K562 (cell line): Measurements from ENCODE around the gene TRIP10. TPM values are rescaled to one million over a fixed set of nuclear protein-coding genes. Genes with fewer than 3 reads are reported as not detected.
A peak's percentile ranks its signal among the peaks of the same experiment; 100 is the strongest.

Experiments
- CEBPB ChIP-seq: fragments of 450-650 bp; IDR thresholded peaks from 2 replicates; pipeline ENCODE4 v1.6.1; 2016; ENCODE audit warnings: missing genetic modification characterization, missing compliant biosample characterization
- CREM ChIP-seq: IDR thresholded peaks from 2 replicates; pipeline ENCODE4 v1.6.1; 2014; ENCODE audit warnings: antibody characterized with exemption, low read depth
- EZH2 ChIP-seq: IDR thresholded peaks from 2 replicates; pipeline ENCODE4 v1.6.1; 2012; ENCODE audit warnings: low read depth, mild to moderate bottlenecking, inconsistent platforms, low read length, borderline replicate concordance
- KAT7 ChIP-seq: sonication (generic); formaldehyde crosslinking; IDR thresholded peaks from 2 replicates; pipeline ENCODE4 v1.8.0; 2022; ENCODE audit warnings: missing genetic modification reagents, mild to moderate bottlenecking, borderline replicate concordance
- KDM2B ChIP-seq: fragments of 250-450 bp; sonication (Bioruptor Pico); IDR thresholded peaks from 2 replicates; pipeline ENCODE4 v1.8.0; 2021; ENCODE audit warnings: mild to moderate bottlenecking, moderate library complexity
- MIER1 ChIP-seq: fragments of 450-650 bp; IDR thresholded peaks from 2 replicates; pipeline ENCODE4 v1.6.1; 2016; ENCODE audit warnings: antibody characterized with exemption, mild to moderate bottlenecking, low read depth
- NCOA4 ChIP-seq: fragments of 450-650 bp; IDR thresholded peaks from 2 replicates; pipeline ENCODE4 v1.6.1; 2018; ENCODE audit warnings: mild to moderate bottlenecking; ENCODE audit not compliant: partially characterized antibody
- NFATC3 ChIP-seq: fragments of 450-650 bp; IDR thresholded peaks from 2 replicates; pipeline ENCODE4 v1.6.1; 2017; ENCODE audit warnings: mild to moderate bottlenecking
- ZBTB33 ChIP-seq: sonication (generic); formaldehyde crosslinking; IDR thresholded peaks from 2 replicates; pipeline ENCODE4 v1.8.1; 2023; ENCODE audit warnings: mild to moderate bottlenecking, missing genetic modification reagents
- ZBTB40 ChIP-seq, 2 experiments: fragments of 450-650 bp in 1 of 2; sonication (generic) in 1 of 2; formaldehyde crosslinking in 1 of 2; IDR thresholded peaks; 2 replicates each; pipeline versions ENCODE4 v1.7.1 to v1.9.0; 2016 to 2022; ENCODE audit warnings: inconsistent platforms in 1 of 2, mild to moderate bottlenecking in 1 of 2, missing genetic modification reagents in 1 of 2
- ZNF197 ChIP-seq: fragments of 200-800 bp; sonication (Bioruptor generic); IDR thresholded peaks from 2 replicates; pipeline ENCODE4 v1.6.1; 2016; ENCODE audit warnings: low read depth, missing genetic modification characterization, missing compliant biosample characterization
- polyA plus RNA-seq, 8 experiments: library from polyadenylated mRNA; depleted of rRNA in 4 of 8; stranded (reverse) in 5 of 8; unstranded in 3 of 8; fragments of >200 nt; fragmentation: Nextera tagmentation in 2 of 8; fragmentation: Illumina TruSeq in 1 of 8; extraction: Ambion mirVana in 2 of 8; extraction: Trizol in 1 of 8; gene quantifications; 2 replicates each; pipeline versions ENCODE4 v1.2.1 to v1.2.3, GENCODE V29; 2011 to 2014; ENCODE audit warnings: inconsistent platforms in 1 of 8, missing spikeins in 1 of 8
- total RNA-seq, 7 experiments: library from RNA; depleted of rRNA in 6 of 7; stranded (reverse); fragments of >200 nt in 6 of 7; fragmentation: Illumina TruSeq in 2 of 7; extraction: Trizol in 2 of 7; gene quantifications; 2 replicates each; pipeline versions ENCODE4 v1.2.1 to v1.2.3, GENCODE V29; 2011 to 2021; ENCODE audit warnings: low replicate concordance in 1 of 7
- TF ChIP-seq, protein P1 (sequence below): fragments of 450-650 bp; formaldehyde crosslinking; IDR thresholded peaks from 2 replicates; pipeline ENCODE4 v1.4.0; 2022; ENCODE audit warnings: missing genetic modification characterization

The TRIP10 gene
- total and polyA plus RNA-seq, 9 of the 15 experiments (the other 6 are each of a cell fraction or from before 2014, with no cell fraction given): 1.2 to 66.8 (median 36.1) TPM

- TF ChIP-seq ZBTB40 (IDR thresholded peaks at IDR 0.05) (peak; percentile 93), ZBTB40 (CRISPR knock-in tag; IDR thresholded peaks at IDR 0.05) (no peak), NCOA4 (no peak), NFATC3 (no peak), ZBTB33 (CRISPR knock-in tag) (no peak), CREM (no peak), ZNF197 (no peak; the same call in 1 of the 2 replicates), KAT7 (CRISPR knock-in tag) (no peak), CEBPB (tag) (peak; percentile 90), MIER1 (no peak), KDM2B (no peak), EZH2 (no peak)
- TF ChIP-seq, protein P1, sequence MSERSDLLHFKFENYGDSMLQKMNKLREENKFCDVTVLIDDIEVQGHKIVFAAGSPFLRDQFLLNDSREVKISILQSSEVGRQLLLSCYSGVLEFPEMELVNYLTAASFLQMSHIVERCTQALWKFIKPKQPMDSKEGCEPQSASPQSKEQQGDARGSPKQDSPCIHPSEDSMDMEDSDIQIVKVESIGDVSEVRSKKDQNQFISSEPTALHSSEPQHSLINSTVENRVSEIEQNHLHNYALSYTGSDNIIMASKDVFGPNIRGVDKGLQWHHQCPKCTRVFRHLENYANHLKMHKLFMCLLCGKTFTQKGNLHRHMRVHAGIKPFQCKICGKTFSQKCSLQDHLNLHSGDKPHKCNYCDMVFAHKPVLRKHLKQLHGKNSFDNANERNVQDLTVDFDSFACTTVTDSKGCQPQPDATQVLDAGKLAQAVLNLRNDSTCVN (CRISPR knock-in tag): no peak
These were observed 1.4 kb upstream of the TRIP10 start (continued) for GRCh38 chr19:6737873-6738786.
